Liver (tissue), 9 donors: Measurements from ENCODE around the gene ISOC1. TPM values are rescaled to one million over a fixed set of nuclear protein-coding genes. Genes with fewer than 3 reads are reported as not detected.

Experiments
- DNase-seq: peaks from one replicate; pipeline ENCODE4 v3.0.0-alpha.2; 2017; ENCODE audit warnings: low spot score
- H3K27ac ChIP-seq, 2 donors: one replicate each; pipeline ENCODE4 v1.7.0; 2013; ENCODE audit warnings: inconsistent platforms in 2 of 2, low read length in 2 of 2, control low read depth in 1 of 2, low read depth in 1 of 2, mild to moderate bottlenecking in 1 of 2
- H3K27me3 ChIP-seq, 4 donors: one replicate each; pipeline versions ENCODE4 v1.6.1 to v1.7.0; 2013; ENCODE audit warnings: low read length in 3 of 4, inconsistent platforms in 1 of 4, mild to moderate bottlenecking in 1 of 4, moderate library complexity in 1 of 4; ENCODE audit not compliant: control insufficient read depth in 4 of 4, insufficient read depth in 4 of 4
- H3K36me3 ChIP-seq, 4 donors: one replicate each; pipeline versions ENCODE4 v1.6.1 to v1.7.0; 2013; ENCODE audit warnings: low read length in 3 of 4, mild to moderate bottlenecking in 3 of 4, low read depth in 1 of 4, moderate library complexity in 1 of 4; ENCODE audit not compliant: control insufficient read depth in 4 of 4, insufficient read depth in 3 of 4
- H3K4me1 ChIP-seq, 4 donors: one replicate each; pipeline versions ENCODE4 v1.6.1 to v1.7.0; 2013; ENCODE audit warnings: low read length in 3 of 4, mild to moderate bottlenecking in 3 of 4, moderate library complexity in 1 of 4; ENCODE audit not compliant: control insufficient read depth in 4 of 4, insufficient read depth in 4 of 4
- H3K4me3 ChIP-seq, 3 donors: one replicate each; pipeline versions ENCODE4 v1.6.1 to v1.7.0; 2013; ENCODE audit warnings: low read length in 3 of 3, control low read depth in 1 of 3, low read depth in 1 of 3, mild to moderate bottlenecking in 1 of 3
- H3K9ac ChIP-seq, 2 donors: one replicate each; pipeline ENCODE4 v1.7.0; 2013; ENCODE audit warnings: low read length in 2 of 2, mild to moderate bottlenecking in 2 of 2, moderate library complexity in 2 of 2, control low read depth in 1 of 2, low read depth in 1 of 2
- H3K9me3 ChIP-seq, 4 donors: one replicate each; pipeline versions ENCODE4 v1.6.1 to v1.7.0; 2013; ENCODE audit warnings: low read length in 3 of 4; ENCODE audit not compliant: control insufficient read depth in 4 of 4
- ATF3 ChIP-seq: IDR thresholded peaks from 2 replicates; pipeline ENCODE4 v1.6.1; 2016; ENCODE audit warnings: antibody characterized with exemption
- CTCF ChIP-seq: fragments of 150-350 bp; IDR thresholded peaks from 2 replicates; pipeline ENCODE4 v1.5.1; 2017; ENCODE audit warnings: improper control_type of control experiment, low read depth, low read length; ENCODE audit not compliant: missing input control
- EGR1 ChIP-seq, 2 donors: IDR thresholded peaks; 2 replicates each; pipeline ENCODE4 v1.6.1; 2016 to 2018; ENCODE audit warnings: antibody characterized with exemption in 2 of 2, low read depth in 2 of 2
- FOXA1 ChIP-seq: IDR thresholded peaks from 2 replicates; pipeline ENCODE4 v1.6.1; 2016; ENCODE audit warnings: antibody characterized with exemption
- FOXA2 ChIP-seq: IDR thresholded peaks from 2 replicates; pipeline ENCODE4 v1.6.1; 2016; ENCODE audit warnings: antibody characterized with exemption
- GABPA ChIP-seq, 2 donors: IDR thresholded peaks in 1 of 2; conservative IDR thresholded peaks in 1 of 2; 2 replicates each; pipeline ENCODE4 v1.6.1; 2016; ENCODE audit warnings: antibody characterized with exemption in 2 of 2, mild to moderate bottlenecking in 1 of 2, moderate library complexity in 1 of 2
- HNF4A ChIP-seq, 2 donors: conservative IDR thresholded peaks; 2 replicates each; pipeline ENCODE4 v1.6.1; 2016; ENCODE audit warnings: antibody characterized with exemption in 2 of 2, mild to moderate bottlenecking in 2 of 2
- HNF4G ChIP-seq: IDR thresholded peaks from 2 replicates; pipeline ENCODE4 v1.6.1; 2016; ENCODE audit warnings: antibody characterized with exemption
- JUND ChIP-seq, 2 donors: IDR thresholded peaks; 2 replicates each; pipeline ENCODE4 v1.6.1; 2016; ENCODE audit warnings: antibody characterized with exemption in 2 of 2
- MAX ChIP-seq: IDR thresholded peaks from 2 replicates; pipeline ENCODE4 v1.6.1; 2016; ENCODE audit warnings: antibody characterized with exemption
- NR2F2 ChIP-seq: IDR thresholded peaks from 2 replicates; pipeline ENCODE4 v1.6.1; 2016; ENCODE audit warnings: antibody characterized with exemption
- RAD21 ChIP-seq, 2 donors: IDR thresholded peaks; 2 replicates each; pipeline ENCODE4 v1.6.1; 2016; ENCODE audit warnings: antibody characterized with exemption in 2 of 2, mild to moderate bottlenecking in 2 of 2
- REST ChIP-seq: IDR thresholded peaks from 2 replicates; pipeline ENCODE4 v1.6.1; 2016; ENCODE audit warnings: antibody characterized with exemption, mild to moderate bottlenecking
- RXRA ChIP-seq, 2 donors: IDR thresholded peaks; 2 replicates each; pipeline ENCODE4 v1.6.1; 2017 to 2018; ENCODE audit warnings: antibody characterized with exemption in 2 of 2, mild to moderate bottlenecking in 1 of 2
- SP1 ChIP-seq: IDR thresholded peaks from 2 replicates; pipeline ENCODE4 v1.6.1; 2018; ENCODE audit warnings: antibody characterized with exemption, mild to moderate bottlenecking
- TAF1 ChIP-seq: conservative IDR thresholded peaks from 2 replicates; pipeline ENCODE4 v1.6.1; 2016; ENCODE audit warnings: antibody characterized with exemption, mild to moderate bottlenecking
- YY1 ChIP-seq: IDR thresholded peaks from 2 replicates; pipeline ENCODE4 v1.6.1; 2016; ENCODE audit warnings: antibody characterized with exemption, mild to moderate bottlenecking
- ZBTB33 ChIP-seq: IDR thresholded peaks from 2 replicates; pipeline ENCODE4 v1.6.1; 2016; ENCODE audit warnings: antibody characterized with exemption
- WGBS: extraction: QIAGEN DNeasy Blood & Tissue Kit; methylation state at CpG from one replicate; pipeline ENCODE4 v1.1.7; 2013; 5-methylcytosine and 5-hydroxymethylcytosine counted together
- polyA plus RNA-seq, 2 donors: library from polyadenylated mRNA; stranded (reverse) in 1 of 2; unstranded in 1 of 2; fragments of 200-250 nt in 1 of 2; fragments of >200 nt in 1 of 2; fragmentation: Nextera tagmentation in 1 of 2; extraction: Ambion mirVana in 1 of 2; gene quantifications; one replicate each; pipeline versions ENCODE4 v1.2.1 to v1.2.3, GENCODE V29; 2013 to 2015
- total RNA-seq, 2 donors: library from RNA; depleted of rRNA; stranded (reverse); fragments of >200 nt; gene quantifications; one replicate each; pipeline ENCODE4 v1.2.3, GENCODE V29; 2014
- donor health status: healthy.
- donor health status: healthy.
- donor health status: healthy.
- donor health status: healthy.
- donor health status: healthy.

ISOC1 gene
- total and polyA plus RNA-seq, 4 donors, result 34.1 to 52.9 (median 41.8) TPM

- TF ChIP-seq REST, result no peak
- TF ChIP-seq HNF4A (conservative IDR thresholded peaks at IDR 0.05), result no peak
These were observed 43.1 kb downstream of the ISOC1 start (continued) for GRCh38 chr5:129137637-129138036.

- H3K36me3 ChIP-seq, result no peaks in the 10 kb centered on the region
- WGBS, result 89% methylated on average over 4 of the region's 4 CpGs
- no peak overlapping the region for H3K4me3 ChIP-seq
- no peak overlapping the region for H3K9ac ChIP-seq
- DNase-seq, result no peak
- H3K9me3 ChIP-seq, result no peaks in the 10 kb centered on the region
- TF ChIP-seq TAF1 (no peak), FOXA2 (no peak), HNF4G (no peak), JUND (IDR thresholded peaks at IDR 0.05) (no peak), REST (no peak), NR2F2 (no peak), YY1 (no peak), GABPA (IDR thresholded peaks at IDR 0.05 in 1 of 2, conservative IDR thresholded peaks at IDR 0.05 in 1 of 2) (no peak), MAX (no peak), SP1 (no peak), HNF4A (conservative IDR thresholded peaks at IDR 0.05) (no peak), CTCF (no peak), RXRA (IDR thresholded peaks at IDR 0.05) (no peak), FOXA1 (no peak), EGR1 (IDR thresholded peaks at IDR 0.05; ENCODE audit: low read depth in 2 of 2) (no peak), RAD21 (IDR thresholded peaks at IDR 0.05) (no peak), ATF3 (no peak), ZBTB33 (no peak)
- H3K27ac ChIP-seq, result no peak overlapping the region
- H3K27me3 ChIP-seq, result no peaks in the 10 kb centered on the region
- H3K4me1 ChIP-seq, result no peaks in the 10 kb centered on the region
These were observed 46.5 kb downstream of the ISOC1 start for GRCh38 chr5:129141078-129141477.
